HL-60 (cell line): ENCODE measurements around the gene ARHGAP33.

Experiments used
- DNase-seq, 2 experiments: peaks; one replicate each; pipeline ENCODE4 v3.0.0-alpha.2; 2010 to 2020; ENCODE audit warnings: low read depth in 1 of 2, low spot score in 1 of 2
- H3K27ac ChIP-seq: fragments of 250-450 bp; sonication (Bioruptor Pico); replicated peaks from 2 replicates; pipeline ENCODE4 v1.5.1; 2020; ENCODE audit warnings: mild to moderate bottlenecking, moderate library complexity
- H3K27me3 ChIP-seq: fragments of 250-450 bp; sonication (Bioruptor Pico); 2 replicates; pipeline ENCODE4 v1.5.1; 2021; ENCODE audit warnings: mild to moderate bottlenecking, moderate library complexity; ENCODE audit not compliant: insufficient read depth, poor library complexity, severe bottlenecking
- H3K4me3 ChIP-seq: replicated peaks from 2 replicates; pipeline ENCODE4 v1.5.1; 2011; ENCODE audit warnings: mild to moderate bottlenecking, control low read depth, low read length; ENCODE audit not compliant: insufficient read depth
- GABPA ChIP-seq: IDR thresholded peaks from 2 replicates; pipeline ENCODE4 v1.6.1; 2012; ENCODE audit warnings: low read depth
- POLR2AphosphoS5 ChIP-seq: IDR thresholded peaks from 2 replicates; pipeline ENCODE4 v1.6.1; 2012; ENCODE audit warnings: low read depth
- SPI1 ChIP-seq: IDR thresholded peaks from 2 replicates; pipeline ENCODE4 v1.6.1; 2012; ENCODE audit warnings: low read depth, mild to moderate bottlenecking, borderline replicate concordance
- TF ChIP-seq, protein P1 (sequence below): IDR thresholded peaks from one replicate; pipeline ENCODE4 v1.5.1; 2011; ENCODE audit warnings: low read length, control low read depth, inconsistent platforms; ENCODE audit not compliant: insufficient read depth
- TF ChIP-seq, protein P2 (sequence below): IDR thresholded peaks from 2 replicates; pipeline ENCODE4 v1.6.1; 2012; ENCODE audit warnings: low read depth; ENCODE audit not compliant: insufficient replicate concordance

ARHGAP33 gene

DNA sequence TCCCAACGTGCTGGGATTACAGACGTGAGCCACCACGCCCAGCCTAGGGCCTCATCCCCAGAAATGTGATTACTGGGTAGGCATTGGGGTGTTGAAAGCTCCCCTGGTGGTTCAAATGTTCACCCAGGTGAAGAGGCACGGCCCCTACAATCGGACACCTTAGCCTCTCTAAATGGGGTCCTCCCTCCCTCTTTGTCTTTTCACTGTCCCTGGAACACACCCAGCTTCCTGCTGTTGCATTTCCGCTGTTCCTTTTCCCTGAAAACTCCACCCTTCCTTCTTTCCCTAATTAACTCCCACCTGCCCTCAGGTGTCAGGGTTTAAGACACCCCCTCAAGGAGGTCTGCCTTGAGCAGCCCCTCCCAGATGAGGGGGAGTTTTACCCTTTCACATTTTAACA is 40.9 kb downstream of the ARHGAP33 start:
- TF ChIP-seq GABPA, result no peak
- TF ChIP-seq, protein P1, sequence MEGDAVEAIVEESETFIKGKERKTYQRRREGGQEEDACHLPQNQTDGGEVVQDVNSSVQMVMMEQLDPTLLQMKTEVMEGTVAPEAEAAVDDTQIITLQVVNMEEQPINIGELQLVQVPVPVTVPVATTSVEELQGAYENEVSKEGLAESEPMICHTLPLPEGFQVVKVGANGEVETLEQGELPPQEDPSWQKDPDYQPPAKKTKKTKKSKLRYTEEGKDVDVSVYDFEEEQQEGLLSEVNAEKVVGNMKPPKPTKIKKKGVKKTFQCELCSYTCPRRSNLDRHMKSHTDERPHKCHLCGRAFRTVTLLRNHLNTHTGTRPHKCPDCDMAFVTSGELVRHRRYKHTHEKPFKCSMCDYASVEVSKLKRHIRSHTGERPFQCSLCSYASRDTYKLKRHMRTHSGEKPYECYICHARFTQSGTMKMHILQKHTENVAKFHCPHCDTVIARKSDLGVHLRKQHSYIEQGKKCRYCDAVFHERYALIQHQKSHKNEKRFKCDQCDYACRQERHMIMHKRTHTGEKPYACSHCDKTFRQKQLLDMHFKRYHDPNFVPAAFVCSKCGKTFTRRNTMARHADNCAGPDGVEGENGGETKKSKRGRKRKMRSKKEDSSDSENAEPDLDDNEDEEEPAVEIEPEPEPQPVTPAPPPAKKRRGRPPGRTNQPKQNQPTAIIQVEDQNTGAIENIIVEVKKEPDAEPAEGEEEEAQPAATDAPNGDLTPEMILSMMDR, result no peak
- TF ChIP-seq POLR2AphosphoS5, result no peak
- TF ChIP-seq SPI1, result no peak
- TF ChIP-seq, protein P2, sequence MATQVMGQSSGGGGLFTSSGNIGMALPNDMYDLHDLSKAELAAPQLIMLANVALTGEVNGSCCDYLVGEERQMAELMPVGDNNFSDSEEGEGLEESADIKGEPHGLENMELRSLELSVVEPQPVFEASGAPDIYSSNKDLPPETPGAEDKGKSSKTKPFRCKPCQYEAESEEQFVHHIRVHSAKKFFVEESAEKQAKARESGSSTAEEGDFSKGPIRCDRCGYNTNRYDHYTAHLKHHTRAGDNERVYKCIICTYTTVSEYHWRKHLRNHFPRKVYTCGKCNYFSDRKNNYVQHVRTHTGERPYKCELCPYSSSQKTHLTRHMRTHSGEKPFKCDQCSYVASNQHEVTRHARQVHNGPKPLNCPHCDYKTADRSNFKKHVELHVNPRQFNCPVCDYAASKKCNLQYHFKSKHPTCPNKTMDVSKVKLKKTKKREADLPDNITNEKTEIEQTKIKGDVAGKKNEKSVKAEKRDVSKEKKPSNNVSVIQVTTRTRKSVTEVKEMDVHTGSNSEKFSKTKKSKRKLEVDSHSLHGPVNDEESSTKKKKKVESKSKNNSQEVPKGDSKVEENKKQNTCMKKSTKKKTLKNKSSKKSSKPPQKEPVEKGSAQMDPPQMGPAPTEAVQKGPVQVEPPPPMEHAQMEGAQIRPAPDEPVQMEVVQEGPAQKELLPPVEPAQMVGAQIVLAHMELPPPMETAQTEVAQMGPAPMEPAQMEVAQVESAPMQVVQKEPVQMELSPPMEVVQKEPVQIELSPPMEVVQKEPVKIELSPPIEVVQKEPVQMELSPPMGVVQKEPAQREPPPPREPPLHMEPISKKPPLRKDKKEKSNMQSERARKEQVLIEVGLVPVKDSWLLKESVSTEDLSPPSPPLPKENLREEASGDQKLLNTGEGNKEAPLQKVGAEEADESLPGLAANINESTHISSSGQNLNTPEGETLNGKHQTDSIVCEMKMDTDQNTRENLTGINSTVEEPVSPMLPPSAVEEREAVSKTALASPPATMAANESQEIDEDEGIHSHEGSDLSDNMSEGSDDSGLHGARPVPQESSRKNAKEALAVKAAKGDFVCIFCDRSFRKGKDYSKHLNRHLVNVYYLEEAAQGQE, result no peak
- DNase-seq, result no peak
- no peaks in the 10 kb centered on the region for H3K27me3 ChIP-seq

DNA sequence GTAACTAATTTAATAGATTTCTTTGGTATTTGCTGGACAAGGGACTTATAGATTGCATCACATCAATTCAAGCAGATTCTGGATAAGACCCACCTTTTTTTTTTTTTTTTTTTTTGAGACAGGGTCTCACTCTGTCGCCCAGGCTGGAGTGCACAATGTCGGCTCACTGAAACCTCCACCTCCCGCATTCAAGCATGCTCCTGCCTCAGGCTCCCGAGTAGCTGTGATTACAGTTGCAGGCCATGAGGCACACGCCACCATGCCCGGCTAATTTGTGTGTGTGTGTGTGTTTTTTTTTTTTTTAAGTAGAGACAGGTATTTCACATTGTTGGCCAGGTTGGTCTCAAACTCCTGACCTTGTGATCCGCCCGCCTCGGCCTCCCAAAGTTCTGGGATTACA is 41.5 kb downstream of the ARHGAP33 start:
- Histone ChIP-seq H3K27me3 (no peaks in the 10 kb centered on the region), H3K27ac (no peak overlapping the region), H3K4me3 (no peak overlapping the region)
- no peak for TF ChIP-seq POLR2AphosphoS5
- TF ChIP-seq, protein P2, result no peak
- no peak for TF ChIP-seq SPI1
- TF ChIP-seq, protein P1, result no peak
- no peak for TF ChIP-seq GABPA
- no peak for DNase-seq

More for the DNA sequence above, 40.9 kb downstream of the ARHGAP33 start:
- H3K27ac ChIP-seq, result no peak overlapping the region
- H3K4me3 ChIP-seq, result no peak overlapping the region

DNA sequence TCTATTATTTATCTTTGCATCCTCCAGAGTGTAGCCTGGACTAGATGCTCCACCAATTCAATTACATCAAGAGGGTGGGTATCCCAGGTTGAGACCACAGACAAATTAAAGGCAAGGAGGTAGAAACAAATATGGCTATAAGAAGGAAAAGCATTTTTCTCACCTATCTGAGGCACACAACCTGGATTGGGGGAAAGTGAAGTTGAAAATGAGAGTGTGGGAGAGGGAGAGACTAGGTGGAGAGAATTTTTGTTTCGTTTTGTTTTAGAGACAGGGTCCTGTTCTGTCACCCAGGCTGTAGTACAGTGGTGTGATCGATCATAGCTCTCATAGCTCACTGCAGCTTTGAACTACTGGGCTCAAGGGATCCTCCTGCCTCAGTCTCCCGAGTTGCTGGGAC is 43.1 kb downstream of the ARHGAP33 start:
- no peak for DNase-seq
- H3K27me3 ChIP-seq, result no peaks in the 10 kb centered on the region
- TF ChIP-seq, protein P1, result no peak
- no peak for TF ChIP-seq POLR2AphosphoS5
- TF ChIP-seq GABPA, result no peak
- TF ChIP-seq, protein P2, result no peak
- TF ChIP-seq SPI1, result no peak
- no peak overlapping the region for H3K4me3 ChIP-seq
- no peak overlapping the region for H3K27ac ChIP-seq
